ENCODE data around the gene MFN2. TPM values are rescaled to one million over a fixed set of nuclear protein-coding genes. Genes with fewer than 3 reads are reported as not detected.

Gene MFN2
- total and polyA plus RNA-seq, 3 donors from 2014 or later = 77.5 to 95.3 (median 80.0) TPM

DNA sequence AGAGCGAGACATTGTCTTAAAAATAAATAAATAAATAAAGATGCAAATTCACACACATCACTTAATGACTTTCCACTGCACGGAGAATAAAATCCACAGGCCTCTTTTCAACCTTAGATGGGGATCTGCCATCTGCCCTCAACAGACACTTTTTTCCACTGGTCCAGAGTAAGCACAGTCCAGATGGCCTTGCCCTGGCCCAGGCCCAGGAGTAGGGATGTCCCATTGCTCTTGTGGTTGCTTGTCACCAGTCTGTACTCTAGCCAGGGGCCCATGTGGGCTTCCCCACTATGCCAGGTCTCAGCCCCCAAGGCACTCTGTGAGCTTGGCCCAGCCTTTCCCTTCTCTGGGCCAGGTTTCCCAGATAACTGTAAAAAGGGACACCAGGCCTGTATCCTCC, 28.3 kb upstream of the MFN2 start:
- Histone ChIP-seq H3K27me3 (no peaks in the 10 kb centered on the region), H3K4me3 (no peak overlapping the region), H3K9me3 (no peaks in the 10 kb centered on the region), H3K27ac (no peak overlapping the region), H3K36me3 (ENCODE audit: low read depth, missing control alignments) (no peaks in the 10 kb centered on the region), H3K4me1 (no peaks in the 10 kb centered on the region)
- WGBS, 2 donors = 93 to 97% methylated on average over 2 of the region's 2 CpGs
- intact Hi-C loops (cut with DNase I; ENCODE audit: low total_unique reads) = no loop called here
- no peak for TF ChIP-seq POLR2A (IDR thresholded peaks at IDR 0.05)
- TF ChIP-seq, protein P1, sequence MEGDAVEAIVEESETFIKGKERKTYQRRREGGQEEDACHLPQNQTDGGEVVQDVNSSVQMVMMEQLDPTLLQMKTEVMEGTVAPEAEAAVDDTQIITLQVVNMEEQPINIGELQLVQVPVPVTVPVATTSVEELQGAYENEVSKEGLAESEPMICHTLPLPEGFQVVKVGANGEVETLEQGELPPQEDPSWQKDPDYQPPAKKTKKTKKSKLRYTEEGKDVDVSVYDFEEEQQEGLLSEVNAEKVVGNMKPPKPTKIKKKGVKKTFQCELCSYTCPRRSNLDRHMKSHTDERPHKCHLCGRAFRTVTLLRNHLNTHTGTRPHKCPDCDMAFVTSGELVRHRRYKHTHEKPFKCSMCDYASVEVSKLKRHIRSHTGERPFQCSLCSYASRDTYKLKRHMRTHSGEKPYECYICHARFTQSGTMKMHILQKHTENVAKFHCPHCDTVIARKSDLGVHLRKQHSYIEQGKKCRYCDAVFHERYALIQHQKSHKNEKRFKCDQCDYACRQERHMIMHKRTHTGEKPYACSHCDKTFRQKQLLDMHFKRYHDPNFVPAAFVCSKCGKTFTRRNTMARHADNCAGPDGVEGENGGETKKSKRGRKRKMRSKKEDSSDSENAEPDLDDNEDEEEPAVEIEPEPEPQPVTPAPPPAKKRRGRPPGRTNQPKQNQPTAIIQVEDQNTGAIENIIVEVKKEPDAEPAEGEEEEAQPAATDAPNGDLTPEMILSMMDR (IDR thresholded peaks at IDR 0.05) = no peak
- DNase-seq = no peak

DNA sequence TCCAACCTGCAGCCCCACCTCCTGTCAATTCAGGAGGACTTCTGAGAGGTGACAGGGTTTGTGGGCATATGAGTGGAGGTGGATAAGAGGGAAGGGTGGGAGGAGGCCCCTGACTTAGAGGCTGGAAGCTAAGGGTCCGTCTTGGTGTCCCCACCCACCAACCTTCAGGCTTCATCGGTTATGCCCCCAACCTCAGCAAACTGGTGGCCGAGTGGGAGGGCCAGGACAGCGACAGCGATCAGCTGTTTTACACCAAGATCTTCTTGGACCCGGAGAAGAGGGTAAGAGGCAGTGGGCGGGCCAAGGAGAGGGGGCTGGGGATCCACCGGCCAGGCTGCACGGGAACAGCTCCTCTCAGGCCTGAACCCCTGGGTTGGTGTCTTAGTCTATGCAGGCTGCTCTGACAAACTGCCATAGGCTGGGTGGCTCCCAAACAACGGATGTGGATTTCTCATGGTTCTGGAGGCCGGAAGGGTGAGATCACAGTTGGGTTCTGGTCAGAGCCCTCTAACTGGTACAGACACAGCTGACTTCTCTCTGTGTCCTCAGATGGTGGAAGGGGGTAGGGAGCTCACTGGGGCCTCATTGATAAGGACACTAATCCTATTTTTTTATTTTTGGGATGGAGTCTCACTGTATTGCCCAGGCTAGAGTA, 27.7 kb upstream of the MFN2 start:
- H3K36me3 ChIP-seq (ENCODE audit: low read depth, missing control alignments) = no peaks in the 10 kb centered on the region
- TF ChIP-seq, protein P1 (IDR thresholded peaks at IDR 0.05) = no peak
- TF ChIP-seq POLR2A (IDR thresholded peaks at IDR 0.05) = no peak
- no peaks in the 10 kb centered on the region for H3K4me1 ChIP-seq
- no peaks in the 10 kb centered on the region for H3K9me3 ChIP-seq
- no peak for DNase-seq
- H3K27ac ChIP-seq = no peak overlapping the region
- WGBS, 2 donors = 83 to 86% methylated on average over 11 of the region's 11 CpGs
- no peak overlapping the region for H3K4me3 ChIP-seq
- intact Hi-C loops (cut with DNase I; ENCODE audit: low total_unique reads) = no loop called here
- H3K27me3 ChIP-seq = no peaks in the 10 kb centered on the region

DNA sequence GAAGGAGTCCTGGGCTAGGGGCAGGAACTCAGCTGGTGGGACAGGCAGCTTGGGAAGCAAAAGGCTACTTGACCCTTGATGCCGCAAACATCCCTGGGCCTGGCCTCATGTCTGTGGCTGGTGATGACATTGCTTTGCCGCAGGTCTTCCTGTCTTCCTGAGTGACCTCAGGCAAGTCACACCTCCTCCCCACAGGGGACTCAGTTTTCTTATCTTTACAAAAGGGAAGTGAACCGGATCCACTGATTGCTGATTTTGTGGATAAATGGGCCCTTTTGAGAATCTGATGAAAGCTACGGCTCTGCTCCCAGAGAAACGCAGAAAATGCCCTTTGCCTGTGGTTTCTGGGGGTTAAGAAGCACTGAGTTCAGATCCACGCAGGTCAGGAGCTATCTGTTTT, 25.0 kb upstream of the MFN2 start:
- Histone ChIP-seq H3K9me3 (no peaks in the 10 kb centered on the region), H3K27me3 (no peaks in the 10 kb centered on the region), H3K4me1 (no peaks in the 10 kb centered on the region), H3K36me3 (ENCODE audit: low read depth, missing control alignments) (no peaks in the 10 kb centered on the region), H3K27ac (no peak overlapping the region), H3K4me3 (no peak overlapping the region)
- DNase-seq = no peak
- WGBS, 2 donors = 90% methylated on average over 6 of the region's 6 CpGs
- intact Hi-C loops (cut with DNase I; ENCODE audit: low total_unique reads) = no loop called here
- no peak for TF ChIP-seq POLR2A (IDR thresholded peaks at IDR 0.05)
- TF ChIP-seq, protein P1 (IDR thresholded peaks at IDR 0.05) = no peak

DNA sequence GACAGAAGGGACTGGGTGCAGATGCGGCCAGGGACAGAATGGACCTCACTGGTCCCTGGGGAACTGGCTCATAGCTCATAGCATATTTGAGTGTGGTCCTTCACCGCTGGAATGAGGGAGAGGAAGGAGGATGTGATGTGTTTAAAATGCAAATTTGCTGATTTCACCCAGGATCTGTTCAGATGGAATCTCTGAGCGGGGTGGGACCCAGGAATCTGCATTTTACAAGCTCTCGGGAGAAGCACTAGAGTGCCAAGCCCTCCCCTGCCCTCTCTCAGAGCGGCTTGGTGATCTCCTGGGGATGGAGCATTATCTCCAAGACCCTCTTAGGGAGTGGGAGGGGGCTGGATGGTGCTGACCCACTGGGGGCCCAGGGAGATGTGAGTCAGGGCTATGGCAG, 22.8 kb upstream of the MFN2 start:
- Histone ChIP-seq H3K9me3 (no peaks in the 10 kb centered on the region), H3K27me3 (no peaks in the 10 kb centered on the region), H3K27ac (no peak overlapping the region), H3K4me3 (no peak overlapping the region), H3K4me1 (no peaks in the 10 kb centered on the region), H3K36me3 (ENCODE audit: low read depth, missing control alignments) (no peaks in the 10 kb centered on the region)
- no peak for DNase-seq
- intact Hi-C loops (cut with DNase I; ENCODE audit: low total_unique reads) = no loop called here
- TF ChIP-seq POLR2A (IDR thresholded peaks at IDR 0.05) = no peak
- TF ChIP-seq, protein P1 (IDR thresholded peaks at IDR 0.05) = no peak
- 91 to 96% methylated on average over 5 of the region's 5 CpGs for WGBS, 2 donors

DNA sequence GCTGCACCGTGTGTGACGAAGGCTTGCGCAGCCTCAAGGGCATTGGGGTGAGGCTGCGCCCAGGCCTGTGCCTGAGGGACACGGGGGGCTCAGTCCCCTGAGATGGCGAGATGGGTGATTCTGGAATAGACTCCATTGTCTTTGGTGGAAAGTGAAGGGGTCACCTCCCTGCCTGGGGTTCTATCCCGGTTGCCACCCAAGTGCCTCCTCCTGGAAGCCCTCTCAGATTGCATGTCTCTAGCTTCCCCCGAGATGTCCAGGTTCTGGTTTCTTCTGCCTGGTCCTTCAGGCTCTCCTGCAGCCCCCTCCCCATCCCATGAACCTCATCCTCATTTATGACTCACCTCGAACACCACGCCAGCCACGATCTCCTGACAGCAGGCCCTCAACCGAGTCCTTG, 22.3 kb upstream of the MFN2 start:
- intact Hi-C loops (cut with DNase I; ENCODE audit: low total_unique reads) = no loop called here
- Histone ChIP-seq H3K4me1 (no peaks in the 10 kb centered on the region), H3K9me3 (no peaks in the 10 kb centered on the region), H3K4me3 (no peak overlapping the region), H3K27ac (no peak overlapping the region), H3K27me3 (no peaks in the 10 kb centered on the region), H3K36me3 (ENCODE audit: low read depth, missing control alignments) (no peaks in the 10 kb centered on the region)
- TF ChIP-seq POLR2A (IDR thresholded peaks at IDR 0.05) = no peak
- TF ChIP-seq, protein P1 (IDR thresholded peaks at IDR 0.05) = no peak
- 93 to 94% methylated on average over 12 of the region's 12 CpGs for whole genome bisulfite sequencing, 2 donors
- DNase-seq = no peak

Data from testis (tissue), 3 donors.